ENCODE results near the gene APOBEC3F. TPM values are rescaled to one million over a fixed set of nuclear protein-coding genes. Genes with fewer than 3 reads are reported as not detected.

The APOBEC3F gene
- total RNA-seq, 1 experiment from 2014 or later: 22.2 TPM

DNA sequence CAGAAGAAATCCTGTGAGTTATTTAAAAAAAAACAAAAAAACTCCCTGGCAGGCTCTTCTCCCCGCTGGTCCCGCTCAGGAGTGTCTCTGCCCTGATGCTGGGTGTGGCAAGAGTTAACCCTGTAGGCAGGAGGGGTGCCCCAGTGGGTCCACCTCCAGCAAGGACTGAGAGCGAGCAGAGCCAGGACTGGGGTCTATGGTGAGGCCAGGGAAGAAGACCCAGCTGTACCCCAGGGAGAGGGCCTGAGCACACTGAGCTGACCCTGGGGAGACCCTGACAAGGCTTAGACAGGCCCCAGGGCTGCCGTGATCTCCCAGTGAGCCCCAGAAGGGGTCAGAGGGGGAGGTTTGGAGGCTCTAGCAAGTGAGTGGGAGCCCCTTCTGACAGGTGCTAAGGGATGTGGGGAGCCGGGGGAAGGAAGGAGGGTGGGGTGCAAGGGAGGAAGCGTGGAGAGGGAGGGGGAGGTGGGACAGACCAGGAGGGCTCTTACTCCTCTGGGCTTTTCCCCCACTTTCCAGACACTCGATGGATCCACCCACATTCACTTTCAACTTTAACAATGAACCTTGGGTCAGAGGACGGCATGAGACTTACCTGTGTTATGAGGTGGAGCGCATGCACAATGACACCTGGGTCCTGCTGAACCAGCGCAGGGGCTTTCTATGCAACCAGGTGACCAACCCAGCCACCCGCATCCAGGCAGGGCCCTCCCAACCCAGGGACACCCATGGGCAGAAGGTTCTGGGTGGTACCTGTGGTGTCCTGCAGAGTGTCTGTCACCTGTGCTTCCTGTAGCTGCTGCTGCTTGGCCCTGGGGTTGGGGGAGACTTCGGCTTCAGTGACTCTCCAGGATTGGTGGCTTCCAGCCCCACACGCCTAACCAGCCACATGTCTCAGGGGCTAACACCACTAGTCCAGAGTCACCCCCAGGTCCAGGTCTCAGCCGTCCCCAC lies 42.8 kb downstream of the APOBEC3F start:
- TF ChIP-seq, protein P1, sequence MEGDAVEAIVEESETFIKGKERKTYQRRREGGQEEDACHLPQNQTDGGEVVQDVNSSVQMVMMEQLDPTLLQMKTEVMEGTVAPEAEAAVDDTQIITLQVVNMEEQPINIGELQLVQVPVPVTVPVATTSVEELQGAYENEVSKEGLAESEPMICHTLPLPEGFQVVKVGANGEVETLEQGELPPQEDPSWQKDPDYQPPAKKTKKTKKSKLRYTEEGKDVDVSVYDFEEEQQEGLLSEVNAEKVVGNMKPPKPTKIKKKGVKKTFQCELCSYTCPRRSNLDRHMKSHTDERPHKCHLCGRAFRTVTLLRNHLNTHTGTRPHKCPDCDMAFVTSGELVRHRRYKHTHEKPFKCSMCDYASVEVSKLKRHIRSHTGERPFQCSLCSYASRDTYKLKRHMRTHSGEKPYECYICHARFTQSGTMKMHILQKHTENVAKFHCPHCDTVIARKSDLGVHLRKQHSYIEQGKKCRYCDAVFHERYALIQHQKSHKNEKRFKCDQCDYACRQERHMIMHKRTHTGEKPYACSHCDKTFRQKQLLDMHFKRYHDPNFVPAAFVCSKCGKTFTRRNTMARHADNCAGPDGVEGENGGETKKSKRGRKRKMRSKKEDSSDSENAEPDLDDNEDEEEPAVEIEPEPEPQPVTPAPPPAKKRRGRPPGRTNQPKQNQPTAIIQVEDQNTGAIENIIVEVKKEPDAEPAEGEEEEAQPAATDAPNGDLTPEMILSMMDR (IDR thresholded peaks at IDR 0.05; ENCODE audit: unreplicated experiment): no peak
- no TSS peak for BruUV-seq (replicated peaks)
- no peaks in the 10 kb centered on the region for H3K9me3 Mint-ChIP-seq (ENCODE audit: low read depth, unreplicated experiment)
- H3K27me3 Mint-ChIP-seq (ENCODE audit: unreplicated experiment): no peaks in the 10 kb centered on the region
- H3K27ac Mint-ChIP-seq (ENCODE audit: unreplicated experiment): no peak overlapping the region
- no peaks in the 10 kb centered on the region for H3K4me1 Mint-ChIP-seq (ENCODE audit: low read depth, unreplicated experiment)
- no peak for DNase-seq
- CTCF ChIA-PET: no interaction called here
- H3K36me3 Mint-ChIP-seq (ENCODE audit: insufficient read depth, unreplicated experiment): no peaks in the 10 kb centered on the region
- H3K4me3 Mint-ChIP-seq (ENCODE audit: low read depth, unreplicated experiment): no peak overlapping the region
- intact Hi-C loops (cut with micrococcal nuclease; ENCODE audit: unreplicated experiment): no loop called here

DNA sequence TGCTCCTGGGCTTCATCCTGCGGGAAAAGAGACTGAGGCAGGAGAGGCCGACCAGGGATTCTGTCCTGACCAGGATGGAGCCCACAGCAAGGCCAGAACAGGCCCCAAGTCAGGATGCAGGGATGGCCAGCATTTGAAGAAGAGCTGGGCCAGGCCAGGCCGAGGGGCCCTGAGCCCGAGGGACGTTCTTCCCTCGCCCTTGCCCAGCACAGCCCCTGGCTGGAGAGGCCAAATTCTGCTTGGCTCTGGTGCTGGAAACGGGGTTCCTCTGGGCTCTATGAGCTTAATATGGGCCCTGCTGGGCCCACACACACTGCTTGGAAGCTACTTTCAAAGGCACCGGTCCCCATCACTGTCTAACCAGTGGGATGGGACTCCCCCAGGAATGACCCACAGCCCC lies 44.0 kb downstream of the APOBEC3F start:
- intact Hi-C loops (cut with micrococcal nuclease; ENCODE audit: unreplicated experiment): no loop called here
- DNase-seq: no peak
- Mint-ChIP-seq H3K27ac (ENCODE audit: unreplicated experiment) (no peak overlapping the region), H3K4me1 (ENCODE audit: low read depth, unreplicated experiment) (no peaks in the 10 kb centered on the region), H3K27me3 (ENCODE audit: unreplicated experiment) (no peaks in the 10 kb centered on the region), H3K36me3 (ENCODE audit: insufficient read depth, unreplicated experiment) (no peaks in the 10 kb centered on the region), H3K4me3 (ENCODE audit: low read depth, unreplicated experiment) (no peak overlapping the region), H3K9me3 (ENCODE audit: low read depth, unreplicated experiment) (no peaks in the 10 kb centered on the region)
- CTCF ChIA-PET: no interaction called here
- no TSS peak for BruUV-seq (replicated peaks)
- TF ChIP-seq, protein P1 (IDR thresholded peaks at IDR 0.05; ENCODE audit: unreplicated experiment): no peak

DNA sequence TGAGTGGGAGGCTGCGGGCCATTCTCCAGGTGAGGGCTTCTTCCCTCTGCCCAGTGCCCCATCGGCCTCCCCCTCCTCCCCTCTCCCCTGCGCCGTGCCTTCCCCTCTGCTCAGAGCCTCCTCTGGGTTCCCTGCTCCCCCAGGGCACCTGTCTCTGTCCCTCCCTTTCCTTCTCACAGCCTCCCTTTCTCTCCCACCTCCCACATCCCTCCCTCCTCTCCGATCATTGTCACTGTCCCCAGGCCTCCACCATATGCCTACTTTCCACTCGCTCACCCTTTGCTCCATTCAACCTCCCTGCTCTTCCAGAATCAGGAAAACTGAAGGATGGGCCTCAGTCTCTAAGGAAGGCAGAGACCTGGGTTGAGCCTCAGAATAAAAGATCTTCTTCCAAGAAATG lies 46.4 kb downstream of the APOBEC3F start:
- intact Hi-C loops (cut with micrococcal nuclease; ENCODE audit: unreplicated experiment): no loop called here
- no TSS peak for BruUV-seq (replicated peaks)
- DNase-seq: no peak
- H3K9me3 Mint-ChIP-seq (ENCODE audit: low read depth, unreplicated experiment): no peaks in the 10 kb centered on the region
- peaks cover 8% of the 10 kb centered on the region for H3K27me3 Mint-ChIP-seq (ENCODE audit: unreplicated experiment)
- CTCF ChIA-PET: no interaction called here
- H3K4me1 Mint-ChIP-seq (ENCODE audit: low read depth, unreplicated experiment): no peaks in the 10 kb centered on the region
- TF ChIP-seq, protein P1 (IDR thresholded peaks at IDR 0.05; ENCODE audit: unreplicated experiment): no peak
- H3K36me3 Mint-ChIP-seq (ENCODE audit: insufficient read depth, unreplicated experiment): no peaks in the 10 kb centered on the region
- no peak overlapping the region for H3K4me3 Mint-ChIP-seq (ENCODE audit: low read depth, unreplicated experiment)
- H3K27ac Mint-ChIP-seq (ENCODE audit: unreplicated experiment): no peak overlapping the region

DNA sequence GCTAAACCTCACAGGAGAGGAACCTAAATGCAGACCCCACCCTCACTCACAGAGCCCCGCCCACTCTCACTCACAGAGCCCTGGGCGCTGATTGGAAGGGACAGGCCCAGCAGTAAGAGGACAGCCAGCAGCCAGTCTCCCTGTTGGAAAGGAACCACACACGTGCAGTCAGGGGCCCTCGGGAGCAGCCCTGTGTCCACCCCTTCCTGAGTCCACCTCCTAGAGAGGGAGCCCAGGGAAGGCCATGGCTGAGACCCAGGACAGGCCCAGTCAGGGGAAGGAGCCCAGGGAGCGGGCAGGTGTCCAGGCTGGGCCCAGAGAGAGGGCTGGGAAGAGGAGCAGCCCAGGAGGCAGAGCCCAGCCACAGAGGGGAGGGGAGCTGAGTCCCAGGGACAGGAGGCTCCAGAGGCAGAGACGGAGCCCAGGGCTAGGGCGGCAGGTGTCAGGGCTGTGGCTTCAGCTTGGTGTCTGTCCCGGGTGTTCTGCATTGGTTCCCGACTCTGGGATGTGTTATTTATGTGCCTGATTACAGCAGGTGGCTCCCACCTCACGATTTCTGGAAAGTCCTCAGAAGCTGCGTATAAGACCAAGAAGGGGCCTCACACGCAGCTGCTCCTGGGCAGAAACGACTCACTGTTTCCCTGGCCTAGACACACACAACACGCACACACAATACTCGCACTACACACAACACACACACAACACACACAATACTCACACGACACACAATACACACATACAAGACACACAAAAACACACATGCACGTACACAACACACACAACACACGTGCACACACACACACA lies 47.4 kb downstream of the APOBEC3F start:
- TF ChIP-seq, protein P1 (IDR thresholded peaks at IDR 0.05; ENCODE audit: unreplicated experiment): no peak
- intact Hi-C loops (cut with micrococcal nuclease; ENCODE audit: unreplicated experiment): no loop called here
- CTCF ChIA-PET: interaction anchor here (0.6 kb wide), 1 partner anchor 173 kb away, joined by 9 read pairs; no protein-coding TSS in a partner anchor
- Mint-ChIP-seq H3K27ac (ENCODE audit: unreplicated experiment) (no peak overlapping the region), H3K36me3 (ENCODE audit: insufficient read depth, unreplicated experiment) (no peaks in the 10 kb centered on the region), H3K4me3 (ENCODE audit: low read depth, unreplicated experiment) (no peak overlapping the region), H3K4me1 (ENCODE audit: low read depth, unreplicated experiment) (no peaks in the 10 kb centered on the region), H3K27me3 (ENCODE audit: unreplicated experiment) (peaks cover 18% of the 10 kb centered on the region), H3K9me3 (ENCODE audit: low read depth, unreplicated experiment) (no peaks in the 10 kb centered on the region)
- DNase-seq: no peak
- no TSS peak for BruUV-seq (replicated peaks)

Measured in Calu3 (cell line).